Breast epithelium (tissue), 4 donors: ENCODE data around the gene MAP3K2. TPM values are rescaled to one million over a fixed set of nuclear protein-coding genes. Genes with fewer than 3 reads are reported as not detected.
A peak's percentile ranks its signal among the peaks of the same experiment; 100 is the strongest.

ENCODE experiments used
- DNase-seq, 2 donors: peaks; one replicate each; pipeline ENCODE4 v3.0.0-alpha.2; 2019; ENCODE audit warnings: low spot score in 2 of 2
- H3K27ac ChIP-seq, 2 donors: fragments of 200-600 bp; sonication (generic) in 1 of 2; one replicate each; pipeline ENCODE4 v1.5.1; 2016 to 2019; ENCODE audit warnings: mild to moderate bottlenecking in 1 of 2
- H3K27me3 ChIP-seq, 2 donors: fragments of 200-600 bp; sonication (generic) in 1 of 2; one replicate each; pipeline versions ENCODE4 v1.5.1 to v1.6.0; 2017 to 2019; ENCODE audit warnings: control low read depth in 1 of 2, mild to moderate bottlenecking in 1 of 2
- H3K36me3 ChIP-seq: fragments of 200-600 bp; one replicate; pipeline ENCODE4 v1.5.1; 2019
- H3K4me1 ChIP-seq, 2 donors: fragments of 200-600 bp; sonication (generic); one replicate each; pipeline ENCODE4 v1.5.1; 2016 to 2019; ENCODE audit warnings: control low read depth in 1 of 2
- H3K4me3 ChIP-seq, 3 donors: fragments of 200-600 bp; sonication (generic); 1 replicate in 2 of 3; 2 replicates in 1 of 3; pipeline ENCODE4 v1.5.1; 2016 to 2019; ENCODE audit warnings: mild to moderate bottlenecking in 3 of 3, moderate library complexity in 2 of 3
- H3K9me3 ChIP-seq, 2 donors: fragments of 200-600 bp; sonication (generic) in 1 of 2; one replicate each; pipeline ENCODE4 v1.5.1; 2016 to 2019; ENCODE audit warnings: control low read depth in 1 of 2
- POLR2A ChIP-seq: fragments of 450-650 bp; IDR thresholded peaks from one replicate; pipeline ENCODE4 v1.6.1; 2016; ENCODE audit warnings: antibody characterized with exemption, mild to moderate bottlenecking, moderate library complexity
- POLR2AphosphoS5 ChIP-seq, 3 donors: sonication (generic); formaldehyde crosslinking; IDR thresholded peaks; one replicate each; pipeline ENCODE4 v1.6.1; 2017; ENCODE audit warnings: antibody characterized with exemption in 3 of 3
- intact Hi-C: fragments of 100-400 bp; cut with DNase I; formaldehyde crosslinking; loops from one replicate; pipeline ENCODE4 v1.15.1; 2023; ENCODE audit warnings: low total_unique reads
- total RNA-seq, 3 donors: library from RNA; depleted of rRNA; stranded (reverse); fragments of >200 nt; gene quantifications; one replicate each; pipeline ENCODE4 v1.1.0, GENCODE V29; 2016
- TF ChIP-seq, protein P1 (sequence below), 3 donors: fragments of 450-650 bp; IDR thresholded peaks; one replicate each; pipeline ENCODE4 v1.5.1; 2016 to 2017; ENCODE audit warnings: antibody characterized with exemption in 3 of 3, mild to moderate bottlenecking in 3 of 3, moderate library complexity in 3 of 3

The MAP3K2 gene
- total RNA-seq, 3 donors from 2014 or later, result 55.7 to 62.2 (median 58.4) TPM

DNA sequence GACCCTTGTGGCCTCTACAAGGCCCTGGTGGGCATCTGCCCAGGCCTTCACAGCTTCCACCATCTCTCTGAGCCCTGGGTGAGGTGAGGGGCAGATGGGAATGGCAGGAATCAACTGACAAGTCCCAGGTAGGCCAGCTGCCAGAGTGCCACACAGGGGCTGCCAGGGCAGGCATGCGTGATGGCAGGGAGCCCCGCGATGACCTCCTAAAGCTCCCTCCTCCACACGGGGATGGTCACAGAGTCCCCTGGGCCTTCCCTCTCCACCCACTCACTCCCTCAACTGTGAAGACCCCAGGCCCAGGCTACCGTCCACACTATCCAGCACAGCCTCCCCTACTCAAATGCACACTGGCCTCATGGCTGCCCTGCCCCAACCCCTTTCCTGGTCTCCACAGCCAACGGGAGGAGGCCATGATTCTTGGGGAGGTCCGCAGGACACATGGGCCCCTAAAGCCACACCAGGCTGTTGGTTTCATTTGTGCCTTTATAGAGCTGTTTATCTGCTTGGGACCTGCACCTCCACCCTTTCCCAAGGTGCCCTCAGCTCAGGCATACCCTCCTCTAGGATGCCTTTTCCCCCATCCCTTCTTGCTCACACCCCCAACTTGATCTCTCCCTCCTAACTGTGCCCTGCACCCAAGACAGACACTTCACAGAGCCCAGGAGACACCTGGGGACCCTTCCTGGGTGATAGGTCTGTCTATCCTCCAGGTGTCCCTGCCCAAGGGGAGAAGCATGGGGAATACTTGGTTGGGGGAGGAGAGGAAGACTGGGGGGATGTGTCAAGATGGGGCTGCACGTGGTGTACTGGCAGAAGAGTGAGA, 32.5 kb upstream of the MAP3K2 start:
- intact Hi-C loops, result no loop called here
- H3K9me3 ChIP-seq, result no peaks in the 10 kb centered on the region
- peak in 1 of 2 donors; percentile 14 for DNase-seq
- peaks cover 0 to 5% of the 10 kb centered on the region in 2 donors for H3K4me1 ChIP-seq
- peaks cover 9 to 19% of the 10 kb centered on the region in 2 donors for H3K27me3 ChIP-seq
- TF ChIP-seq, protein P1, sequence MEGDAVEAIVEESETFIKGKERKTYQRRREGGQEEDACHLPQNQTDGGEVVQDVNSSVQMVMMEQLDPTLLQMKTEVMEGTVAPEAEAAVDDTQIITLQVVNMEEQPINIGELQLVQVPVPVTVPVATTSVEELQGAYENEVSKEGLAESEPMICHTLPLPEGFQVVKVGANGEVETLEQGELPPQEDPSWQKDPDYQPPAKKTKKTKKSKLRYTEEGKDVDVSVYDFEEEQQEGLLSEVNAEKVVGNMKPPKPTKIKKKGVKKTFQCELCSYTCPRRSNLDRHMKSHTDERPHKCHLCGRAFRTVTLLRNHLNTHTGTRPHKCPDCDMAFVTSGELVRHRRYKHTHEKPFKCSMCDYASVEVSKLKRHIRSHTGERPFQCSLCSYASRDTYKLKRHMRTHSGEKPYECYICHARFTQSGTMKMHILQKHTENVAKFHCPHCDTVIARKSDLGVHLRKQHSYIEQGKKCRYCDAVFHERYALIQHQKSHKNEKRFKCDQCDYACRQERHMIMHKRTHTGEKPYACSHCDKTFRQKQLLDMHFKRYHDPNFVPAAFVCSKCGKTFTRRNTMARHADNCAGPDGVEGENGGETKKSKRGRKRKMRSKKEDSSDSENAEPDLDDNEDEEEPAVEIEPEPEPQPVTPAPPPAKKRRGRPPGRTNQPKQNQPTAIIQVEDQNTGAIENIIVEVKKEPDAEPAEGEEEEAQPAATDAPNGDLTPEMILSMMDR (IDR thresholded peaks at IDR 0.05), result no peak
- TF ChIP-seq POLR2AphosphoS5 (IDR thresholded peaks at IDR 0.05), result no peak
- no peak for TF ChIP-seq POLR2A
- no peak overlapping the region for H3K27ac ChIP-seq
- no peaks in the 10 kb centered on the region for H3K36me3 ChIP-seq
- no peak overlapping the region for H3K4me3 ChIP-seq

DNA sequence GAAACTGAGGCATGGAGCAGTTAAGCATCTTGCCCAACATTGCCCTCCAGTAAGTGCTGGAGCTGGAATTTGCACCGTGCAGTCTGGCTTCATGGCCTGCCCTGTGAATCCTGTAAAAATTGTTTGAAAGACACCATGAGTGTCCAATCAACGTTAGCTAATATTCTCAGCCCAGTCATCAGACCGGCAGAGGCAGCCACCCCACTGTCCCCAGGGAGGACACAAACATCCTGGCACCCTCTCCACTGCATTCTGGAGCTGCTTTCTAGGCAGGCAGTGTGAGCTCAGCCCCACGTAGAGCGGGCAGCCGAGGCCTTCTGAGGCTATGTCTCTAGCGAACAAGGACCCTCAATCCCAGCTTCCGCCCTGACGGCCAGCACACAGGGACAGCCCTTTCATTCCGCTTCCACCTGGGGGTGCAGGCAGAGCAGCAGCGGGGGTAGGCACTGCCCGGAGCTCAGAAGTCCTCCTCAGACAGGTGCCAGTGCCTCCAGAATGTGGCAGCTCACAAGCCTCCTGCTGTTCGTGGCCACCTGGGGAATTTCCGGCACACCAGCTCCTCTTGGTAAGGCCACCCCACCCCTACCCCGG, 31.8 kb upstream of the MAP3K2 start:
- Histone ChIP-seq H3K27ac (no peak overlapping the region), H3K4me1 (peaks cover 0 to 5% of the 10 kb centered on the region in 2 donors), H3K36me3 (no peaks in the 10 kb centered on the region), H3K4me3 (no peak overlapping the region), H3K27me3 (peaks cover 9 to 19% of the 10 kb centered on the region in 2 donors), H3K9me3 (no peaks in the 10 kb centered on the region)
- intact Hi-C loops, result no loop called here
- TF ChIP-seq POLR2A, result no peak
- TF ChIP-seq, protein P1 (IDR thresholded peaks at IDR 0.05), result no peak
- TF ChIP-seq POLR2AphosphoS5 (IDR thresholded peaks at IDR 0.05), result no peak
- DNase-seq, result peak in 1 of 2 donors; percentile 1

DNA sequence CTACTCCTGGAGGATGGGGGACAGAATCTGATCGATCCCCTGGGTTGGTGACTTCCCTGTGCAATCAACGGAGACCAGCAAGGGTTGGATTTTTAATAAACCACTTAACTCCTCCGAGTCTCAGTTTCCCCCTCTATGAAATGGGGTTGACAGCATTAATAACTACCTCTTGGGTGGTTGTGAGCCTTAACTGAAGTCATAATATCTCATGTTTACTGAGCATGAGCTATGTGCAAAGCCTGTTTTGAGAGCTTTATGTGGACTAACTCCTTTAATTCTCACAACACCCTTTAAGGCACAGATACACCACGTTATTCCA, 31.3 kb upstream of the MAP3K2 start:
- no peak overlapping the region for H3K4me3 ChIP-seq
- no peaks in the 10 kb centered on the region for H3K9me3 ChIP-seq
- no peaks in the 10 kb centered on the region for H3K36me3 ChIP-seq
- peaks cover 9 to 19% of the 10 kb centered on the region in 2 donors for H3K27me3 ChIP-seq
- TF ChIP-seq, protein P1 (IDR thresholded peaks at IDR 0.05), result no peak
- no peak for TF ChIP-seq POLR2AphosphoS5 (IDR thresholded peaks at IDR 0.05)
- TF ChIP-seq POLR2A, result no peak
- H3K27ac ChIP-seq, result no peak overlapping the region
- peaks cover 0 to 5% of the 10 kb centered on the region in 2 donors for H3K4me1 ChIP-seq
- no peak for DNase-seq
- intact Hi-C loops, result no loop called here

- H3K27me3 ChIP-seq, result peaks cover 9 to 15% of the 10 kb centered on the region in 2 donors
- no peak for DNase-seq
- TF ChIP-seq POLR2A, result no peak
- no peak for TF ChIP-seq POLR2AphosphoS5 (IDR thresholded peaks at IDR 0.05)
- TF ChIP-seq, protein P1 (IDR thresholded peaks at IDR 0.05), result no peak
- no peak within 1 kb of the TSS for H3K27ac ChIP-seq
- no peak within 1 kb of the TSS for H3K4me3 ChIP-seq
- intact Hi-C loops, result no loop called here
- no peaks in the 10 kb centered on the region for H3K9me3 ChIP-seq
- H3K36me3 ChIP-seq, result no peaks in the 10 kb centered on the region
- peaks cover 0 to 5% of the 10 kb centered on the region in 2 donors for H3K4me1 ChIP-seq
Observed at GRCh38 chr2:127418300-127419111, 30.7 kb upstream of the MAP3K2 start, which contains the start of gene PROC. TSS of gene PROC (plus strand) at chr2:127418427. CDS start at chr2:127419943, 1,516 bp downstream.
